Right lobe of liver (tissue), 6 donors: ENCODE results near the gene LENG9. TPM values are rescaled to one million over a fixed set of nuclear protein-coding genes. Genes with fewer than 3 reads are reported as not detected.
A peak's percentile ranks its signal among the peaks of the same experiment; 100 is the strongest.
"Not testable (repeated sequence)": the region's sequence is repeated elsewhere in the genome, so short reads cannot be mapped to it uniquely, and the experiment has no call there.

Source experiments
- ATAC-seq, 4 donors: fragments of 200-7000 bp; cut with Tn5 transposase; one replicate each; pipeline ENCODE4 v1.9.1; 2020; ENCODE audit warnings: mild to moderate bottlenecking in 4 of 4, moderate library complexity in 4 of 4
- DNase-seq, 3 donors: peaks; one replicate each; pipeline ENCODE4 v3.0.0-alpha.2; 2020
- H3K27ac ChIP-seq, 3 donors: fragments of 200-600 bp; one replicate each; pipeline ENCODE4 v1.8.0; 2022
- H3K27me3 ChIP-seq, 2 donors: fragments of 200-600 bp; one replicate each; pipeline ENCODE4 v1.8.0; 2022
- H3K36me3 ChIP-seq, 4 donors: fragments of 200-600 bp; sonication (generic) in 1 of 4; one replicate each; pipeline versions ENCODE4 v1.5.1 to v1.8.0; 2017 to 2022; ENCODE audit warnings: control low read depth in 1 of 4
- H3K4me1 ChIP-seq, 4 donors: fragments of 200-600 bp; sonication (generic) in 1 of 4; one replicate each; pipeline versions ENCODE4 v1.5.1 to v1.8.0; 2017 to 2022; ENCODE audit warnings: control low read depth in 1 of 4
- H3K4me3 ChIP-seq, 3 donors: fragments of 200-600 bp; one replicate each; pipeline ENCODE4 v1.8.0; 2022
- H3K9me3 ChIP-seq, 4 donors: fragments of 200-600 bp; sonication (generic) in 1 of 4; one replicate each; pipeline versions ENCODE4 v1.5.1 to v1.8.0; 2017 to 2022; ENCODE audit warnings: control low read depth in 1 of 4
- POLR2A ChIP-seq: fragments of 450-650 bp; IDR thresholded peaks from one replicate; pipeline ENCODE4 v1.6.1; 2017; ENCODE audit warnings: antibody characterized with exemption, mild to moderate bottlenecking
- WGBS: methylation state at CpG from one replicate; pipeline ENCODE4 v1.1.6; 2018; ENCODE audit warnings: low coverage, low lambda C conversion rate; ENCODE audit not compliant: insufficient coverage; ENCODE audit errors: missing lambda C conversion rate; 5-methylcytosine and 5-hydroxymethylcytosine counted together
- intact Hi-C, 2 donors: fragments of 100-400 bp; cut with DNase I; formaldehyde crosslinking; loops; one replicate each; pipeline versions ENCODE4 v1.11.2 to v1.14.1; 2022
- total RNA-seq, 6 experiments: library from RNA; depleted of rRNA in 2 of 6; stranded (reverse); fragments of >200 nt in 2 of 6; fragmentation: NEBNext Ultra II Directional in 3 of 6; extraction: Animal tissue kit (Norgen Biotek cat#: 25700) in 3 of 6; gene quantifications; one replicate each; pipeline versions ENCODE4 v1.1.0 to v1.2.4, GENCODE V29; 2016 to 2023
- TF ChIP-seq, protein P1 (sequence below), 4 donors: fragments of 200-600 bp in 3 of 4; fragments of 450-650 bp in 1 of 4; IDR thresholded peaks; one replicate each; pipeline versions ENCODE4 v1.5.1 to v1.8.0; 2016 to 2022; ENCODE audit warnings: antibody characterized with exemption in 4 of 4, mild to moderate bottlenecking in 2 of 4
- donor health status: DM: no; HTN: yes; CAD: no.
- donor health status: DM: no; HTN: no; CAD: no.
- donor health status: DM: no; HTN: no; CAD: no.
- donor health status: DM: no; HTN: yes; CAD: no.
- donor health status: DM: no; HTN: yes; CAD: no.

The LENG9 gene
- total RNA-seq, 6 experiments from 2014 or later: 1.5 to 5.7 (median 3.3) TPM

DNA sequence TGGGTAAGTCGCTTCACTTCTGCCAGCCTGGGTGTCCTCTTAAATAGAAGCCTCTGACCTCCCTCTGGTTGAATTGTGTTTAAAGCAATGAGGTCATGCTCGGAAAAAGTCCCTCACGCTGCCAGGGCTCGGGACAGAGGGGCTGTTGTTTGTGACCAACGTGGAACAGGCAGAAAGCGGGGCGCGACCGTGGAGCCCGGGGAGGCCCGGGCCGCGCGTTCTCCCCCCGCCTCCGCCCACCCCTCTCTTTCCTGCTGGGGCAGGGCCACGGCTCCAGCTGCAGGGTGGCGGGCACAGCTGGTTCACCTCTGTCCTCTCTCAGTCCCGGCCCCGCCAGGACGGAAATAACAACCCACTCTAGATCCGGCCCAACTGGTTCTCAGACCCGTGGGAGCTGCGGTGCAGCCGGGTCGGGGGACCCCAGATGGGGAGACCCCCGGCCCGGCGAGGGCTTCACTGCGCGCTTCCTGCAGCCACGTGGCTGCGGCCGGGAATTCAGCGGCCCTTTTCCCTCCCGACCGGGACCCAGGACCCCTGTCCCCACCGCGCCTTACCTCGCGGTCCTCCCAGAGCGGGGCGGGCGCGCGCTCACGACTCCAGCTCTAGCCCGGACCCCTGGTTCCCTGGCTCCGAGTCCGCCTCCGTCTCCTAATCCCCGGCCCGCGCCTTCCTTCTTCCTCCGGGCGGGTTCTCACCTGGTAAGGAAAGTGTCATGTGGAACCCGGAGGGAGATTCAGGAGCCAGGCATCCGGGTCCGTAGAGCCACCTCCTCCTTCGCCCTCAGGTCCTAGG, 7.6 kb upstream of the LENG9 start:
- no peaks in the 10 kb centered on the region for H3K4me1 ChIP-seq
- H3K9me3 ChIP-seq: no peaks in the 10 kb centered on the region
- 0% methylated on average over 14 of the region's 60 CpGs for WGBS
- ATAC-seq (peak; percentile 25 to 39 (median 34)), DNase-seq (no peak)
- intact Hi-C loops: no loop called here
- TF ChIP-seq, protein P1, sequence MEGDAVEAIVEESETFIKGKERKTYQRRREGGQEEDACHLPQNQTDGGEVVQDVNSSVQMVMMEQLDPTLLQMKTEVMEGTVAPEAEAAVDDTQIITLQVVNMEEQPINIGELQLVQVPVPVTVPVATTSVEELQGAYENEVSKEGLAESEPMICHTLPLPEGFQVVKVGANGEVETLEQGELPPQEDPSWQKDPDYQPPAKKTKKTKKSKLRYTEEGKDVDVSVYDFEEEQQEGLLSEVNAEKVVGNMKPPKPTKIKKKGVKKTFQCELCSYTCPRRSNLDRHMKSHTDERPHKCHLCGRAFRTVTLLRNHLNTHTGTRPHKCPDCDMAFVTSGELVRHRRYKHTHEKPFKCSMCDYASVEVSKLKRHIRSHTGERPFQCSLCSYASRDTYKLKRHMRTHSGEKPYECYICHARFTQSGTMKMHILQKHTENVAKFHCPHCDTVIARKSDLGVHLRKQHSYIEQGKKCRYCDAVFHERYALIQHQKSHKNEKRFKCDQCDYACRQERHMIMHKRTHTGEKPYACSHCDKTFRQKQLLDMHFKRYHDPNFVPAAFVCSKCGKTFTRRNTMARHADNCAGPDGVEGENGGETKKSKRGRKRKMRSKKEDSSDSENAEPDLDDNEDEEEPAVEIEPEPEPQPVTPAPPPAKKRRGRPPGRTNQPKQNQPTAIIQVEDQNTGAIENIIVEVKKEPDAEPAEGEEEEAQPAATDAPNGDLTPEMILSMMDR (IDR thresholded peaks at IDR 0.05): no peak
- no peak for TF ChIP-seq POLR2A
- no peaks in the 10 kb centered on the region for H3K36me3 ChIP-seq
- peak overlapping the region in 2 of 3 donors; percentile 14 to 31 for H3K4me3 ChIP-seq
- peak overlapping the region in 2 of 3 donors; percentile 37 to 66 for H3K27ac ChIP-seq
- peaks cover 0 to 9% of the 10 kb centered on the region in 2 donors for H3K27me3 ChIP-seq

- TF ChIP-seq, protein P1 (IDR thresholded peaks at IDR 0.05): no peak
- no peak for TF ChIP-seq POLR2A
- H3K9me3 ChIP-seq: no peaks in the 10 kb centered on the region
- H3K27ac ChIP-seq: peak overlapping the region in 2 of 3 donors; percentile 37 to 66
- intact Hi-C loops: no loop called here
- no peaks in the 10 kb centered on the region for H3K4me1 ChIP-seq
- ATAC-seq (no peak), DNase-seq (no peak)
- peaks cover 0 to 9% of the 10 kb centered on the region in 2 donors for H3K27me3 ChIP-seq
- no peaks in the 10 kb centered on the region for H3K36me3 ChIP-seq
- WGBS: 73% methylated on average over 10 of the region's 10 CpGs
- no peak overlapping the region for H3K4me3 ChIP-seq
These were observed 6.8 kb upstream of the LENG9 start for GRCh38 chr19:54470276-54470887.

DNA sequence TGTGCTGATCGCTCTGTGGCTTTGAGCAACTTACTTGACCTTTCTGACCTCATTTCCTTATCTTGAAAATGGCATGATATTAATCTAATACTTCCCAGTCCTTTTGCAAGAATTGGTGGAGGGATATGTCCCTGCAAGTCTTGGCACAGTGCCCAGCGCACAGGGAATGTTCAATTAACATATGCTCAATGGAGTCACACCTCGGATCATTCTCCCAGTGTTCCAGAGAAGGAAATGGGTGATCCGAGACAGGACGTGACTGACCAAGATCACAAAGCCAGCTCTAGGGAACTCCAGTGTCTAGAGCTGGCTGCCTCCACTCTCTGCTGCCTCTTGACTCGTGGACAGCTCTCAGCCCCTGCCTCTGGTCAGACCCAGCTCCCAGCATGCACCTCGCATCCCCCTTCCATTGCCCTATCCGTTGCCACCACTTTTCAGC, 5.9 kb upstream of the LENG9 start:
- peak in 1 of 4 donors; percentile 9 for ATAC-seq
- TF ChIP-seq, protein P1 (IDR thresholded peaks at IDR 0.05): no peak
- no peak for TF ChIP-seq POLR2A
- intact Hi-C loops: no loop called here
- Histone ChIP-seq H3K4me3 (no peak overlapping the region), H3K36me3 (no peaks in the 10 kb centered on the region), H3K27me3 (peaks cover 0 to 9% of the 10 kb centered on the region in 2 donors), H3K4me1 (no peaks in the 10 kb centered on the region), H3K27ac (no peak overlapping the region), H3K9me3 (no peaks in the 10 kb centered on the region)
- WGBS: 35% methylated on average over 8 of the region's 8 CpGs
- peak in 1 of 3 donors; percentile 47 for DNase-seq

DNA sequence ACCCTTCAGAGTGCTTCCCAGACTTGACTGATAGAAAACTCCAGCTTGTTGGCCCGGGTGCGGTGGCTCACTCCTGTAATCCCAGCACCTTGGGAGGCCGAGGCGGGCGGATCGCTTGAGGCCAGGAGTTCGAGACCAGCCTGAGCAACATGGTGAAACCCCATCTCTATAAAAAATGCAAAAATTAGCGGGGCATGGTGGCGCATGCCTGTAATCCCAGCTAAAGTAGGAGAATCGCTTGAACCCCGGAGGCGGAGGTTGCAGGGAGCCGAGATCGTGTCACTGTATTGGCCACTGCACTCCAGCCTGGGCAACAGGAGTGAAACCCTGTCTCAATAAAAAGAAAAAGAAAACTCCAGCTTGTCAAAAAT, 2.5 kb upstream of the LENG9 start:
- H3K4me3 ChIP-seq, ATAC-seq, DNase-seq, H3K9me3 ChIP-seq, H3K27ac ChIP-seq, H3K27me3 ChIP-seq, intact Hi-C loops: not testable (repeated sequence)
- H3K4me1 ChIP-seq: peaks cover 0 to 12% (median 5%) of the 10 kb centered on the region in 4 donors
- H3K36me3 ChIP-seq: peaks cover 3 to 13% (median 4%) of the 10 kb centered on the region in 4 donors
- 90% methylated on average over 8 of the region's 14 CpGs for WGBS
